ENCODE data around the gene COL23A1. TPM values are rescaled to one million over a fixed set of nuclear protein-coding genes. Genes with fewer than 3 reads are reported as not detected.

The COL23A1 gene
- total and polyA plus RNA-seq, 2 donors (not counting 1 experiment from before 2014, with no cell fraction given), result 0.20 TPM; not detected in 1

DNA sequence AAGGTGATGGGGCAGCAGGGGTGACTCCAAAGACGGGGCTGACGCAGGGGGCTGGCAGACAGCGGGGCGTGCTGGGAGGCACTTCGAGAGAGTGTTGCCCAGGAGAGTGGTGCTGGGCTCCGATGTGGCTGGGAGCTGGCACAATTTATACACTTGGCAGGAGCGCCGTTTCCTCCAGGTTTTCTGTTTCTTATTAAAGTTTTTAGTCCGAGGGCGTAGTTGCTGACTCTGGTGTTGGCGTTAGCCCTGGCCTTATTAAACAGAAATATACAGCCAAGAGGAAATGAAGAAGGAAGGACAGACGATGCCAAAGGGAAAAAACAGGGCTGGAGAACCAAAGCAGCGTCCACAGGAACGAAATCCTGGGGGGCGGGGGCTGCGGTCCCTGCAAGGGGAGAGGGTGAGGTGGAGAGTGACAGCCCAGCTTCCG is 218.0 kb downstream of the COL23A1 start:
- 74% methylated on average over 13 of the region's 17 CpGs for WGBS (ENCODE audit: insufficient coverage)
- intact Hi-C loops (cut with micrococcal nuclease), result no loop called here
- Mint-ChIP-seq H3K27ac (no peak overlapping the region), H3K4me1 (no peaks in the 10 kb centered on the region), H3K4me3 (no peak overlapping the region), H3K27me3 (peaks cover 17% of the 10 kb centered on the region), H3K9me3 (ENCODE audit: insufficient read depth) (peaks cover 3% of the 10 kb centered on the region)
- Histone ChIP-seq H3K36me3 (replicated peaks in 1 of 2; ENCODE audit: control extremely low read depth in 1 of 2, control insufficient read depth in 1 of 2, extremely low read depth in 1 of 2, insufficient read depth in 2 of 2, low read length in 1 of 2) (no peaks in the 10 kb centered on the region), H3K79me2 (ENCODE audit: control insufficient read depth, insufficient read depth, low read length) (no peaks in the 10 kb centered on the region), H3K4me3 (ENCODE audit: control extremely low read depth in 1 of 5, extremely low read depth in 1 of 5, insufficient read depth in 1 of 5, low read depth in 2 of 5, low read length in 4 of 5) (no peak overlapping the region), H3K27me3 (replicated peaks in 1 of 4; ENCODE audit: control extremely low read depth in 1 of 4, control insufficient read depth in 3 of 4, insufficient read depth in 4 of 4, low read length in 3 of 4) (peaks cover 0 to 9% (median 0%) of the 10 kb centered on the region in 4 experiments), H2AFZ (ENCODE audit: insufficient read depth, low read depth, low read length, poor library complexity, severe bottlenecking) (no peak overlapping the region), H4K20me1 (ENCODE audit: control insufficient read depth, insufficient read depth, low read length, poor library complexity, severe bottlenecking) (no peaks in the 10 kb centered on the region), H3K9me3 (ENCODE audit: control extremely low read depth in 1 of 3, control insufficient read depth in 2 of 3, insufficient read depth in 1 of 3, low read length in 2 of 3) (peaks cover 0 to 24% (median 0%) of the 10 kb centered on the region in 3 donors), H3K27ac (ENCODE audit: low read length in 2 of 2) (no peak overlapping the region), H3K9ac (ENCODE audit: low read length) (no peak overlapping the region), H3K4me1 (ENCODE audit: control insufficient read depth in 2 of 2, insufficient read depth in 2 of 2, low read length in 2 of 2) (no peaks in the 10 kb centered on the region), H3K4me2 (replicated peaks; ENCODE audit: low read depth, low read length, poor library complexity, severe bottlenecking) (no peak overlapping the region)
- ATAC-seq (ENCODE audit: low read depth) (no peak), DNase-seq (no peak)
- TF ChIP-seq, protein P1, sequence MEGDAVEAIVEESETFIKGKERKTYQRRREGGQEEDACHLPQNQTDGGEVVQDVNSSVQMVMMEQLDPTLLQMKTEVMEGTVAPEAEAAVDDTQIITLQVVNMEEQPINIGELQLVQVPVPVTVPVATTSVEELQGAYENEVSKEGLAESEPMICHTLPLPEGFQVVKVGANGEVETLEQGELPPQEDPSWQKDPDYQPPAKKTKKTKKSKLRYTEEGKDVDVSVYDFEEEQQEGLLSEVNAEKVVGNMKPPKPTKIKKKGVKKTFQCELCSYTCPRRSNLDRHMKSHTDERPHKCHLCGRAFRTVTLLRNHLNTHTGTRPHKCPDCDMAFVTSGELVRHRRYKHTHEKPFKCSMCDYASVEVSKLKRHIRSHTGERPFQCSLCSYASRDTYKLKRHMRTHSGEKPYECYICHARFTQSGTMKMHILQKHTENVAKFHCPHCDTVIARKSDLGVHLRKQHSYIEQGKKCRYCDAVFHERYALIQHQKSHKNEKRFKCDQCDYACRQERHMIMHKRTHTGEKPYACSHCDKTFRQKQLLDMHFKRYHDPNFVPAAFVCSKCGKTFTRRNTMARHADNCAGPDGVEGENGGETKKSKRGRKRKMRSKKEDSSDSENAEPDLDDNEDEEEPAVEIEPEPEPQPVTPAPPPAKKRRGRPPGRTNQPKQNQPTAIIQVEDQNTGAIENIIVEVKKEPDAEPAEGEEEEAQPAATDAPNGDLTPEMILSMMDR (IDR thresholded peaks at IDR 0.05), result no peak
- TF ChIP-seq EZH2 (IDR thresholded peaks at IDR 0.05; ENCODE audit: borderline replicate concordance, insufficient read depth, low read depth, low read length, poor library complexity, severe bottlenecking), result no peak
- ChIA-PET POLR2A (no interaction called here), CTCF (no interaction called here)

DNA sequence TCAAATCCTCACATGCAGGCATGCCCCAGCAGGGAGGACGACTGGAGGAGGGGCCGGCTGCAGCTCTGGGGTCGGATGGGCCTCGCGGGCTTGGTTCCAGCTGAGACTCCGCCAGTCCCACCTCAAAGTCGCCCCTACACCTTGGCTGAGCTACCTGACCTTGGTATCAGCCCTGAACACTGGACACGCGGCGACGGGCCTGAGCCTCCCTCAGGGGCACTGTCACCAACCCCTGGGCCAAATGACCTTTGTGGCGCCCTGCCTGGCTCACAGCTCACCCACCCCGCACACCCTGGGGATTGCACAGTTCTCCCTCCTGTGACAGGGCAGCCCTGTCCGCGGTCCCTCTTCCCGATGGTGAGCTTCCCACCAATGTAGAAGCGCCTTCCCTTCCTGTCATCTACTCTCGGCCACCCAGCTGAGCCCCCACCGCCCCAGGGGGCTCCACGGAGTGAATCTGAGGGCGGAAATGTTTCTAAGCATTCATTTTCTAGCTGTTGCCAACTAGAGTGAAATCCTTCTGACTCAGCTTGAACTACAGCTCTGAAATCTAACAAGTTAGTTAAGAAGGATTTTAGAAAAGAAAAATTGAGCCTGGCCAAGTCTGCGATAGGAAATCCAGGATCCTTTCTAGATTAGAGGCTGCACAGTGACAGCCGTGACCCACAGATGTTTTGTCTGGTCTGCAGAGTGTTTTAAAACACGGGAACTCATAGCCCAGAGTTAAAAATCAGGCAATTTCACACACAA is 218.7 kb downstream of the COL23A1 start:
- no peak overlapping the region for H3K9ac ChIP-seq (ENCODE audit: low read length)
- H3K36me3 ChIP-seq (replicated peaks in 1 of 2; ENCODE audit: control extremely low read depth in 1 of 2, control insufficient read depth in 1 of 2, extremely low read depth in 1 of 2, insufficient read depth in 2 of 2, low read length in 1 of 2), result no peaks in the 10 kb centered on the region
- ChIA-PET CTCF (no interaction called here), POLR2A (no interaction called here)
- ATAC-seq (ENCODE audit: low read depth) (no peak), DNase-seq (no peak)
- 83% methylated on average over 18 of the region's 24 CpGs for WGBS (ENCODE audit: insufficient coverage)
- intact Hi-C loops (cut with micrococcal nuclease), result no loop called here
- no peak overlapping the region for H2AFZ ChIP-seq (ENCODE audit: insufficient read depth, low read depth, low read length, poor library complexity, severe bottlenecking)
- no peaks in the 10 kb centered on the region for H3K79me2 ChIP-seq (ENCODE audit: control insufficient read depth, insufficient read depth, low read length)
- Mint-ChIP-seq H3K27ac (no peak overlapping the region), H3K4me1 (no peaks in the 10 kb centered on the region), H3K9me3 (ENCODE audit: insufficient read depth) (peaks cover 3% of the 10 kb centered on the region), H3K4me3 (no peak overlapping the region), H3K27me3 (peaks cover 19% of the 10 kb centered on the region)
- H3K9me3 ChIP-seq (ENCODE audit: control extremely low read depth in 1 of 3, control insufficient read depth in 2 of 3, insufficient read depth in 1 of 3, low read length in 2 of 3), result peaks cover 0 to 24% (median 0%) of the 10 kb centered on the region in 3 donors
- no peak overlapping the region for H3K27ac ChIP-seq (ENCODE audit: low read length in 2 of 2)
- no peak for TF ChIP-seq EZH2 (IDR thresholded peaks at IDR 0.05; ENCODE audit: borderline replicate concordance, insufficient read depth, low read depth, low read length, poor library complexity, severe bottlenecking)
- TF ChIP-seq, protein P1 (IDR thresholded peaks at IDR 0.05), result no peak
- H3K4me1 ChIP-seq (ENCODE audit: control insufficient read depth in 2 of 2, insufficient read depth in 2 of 2, low read length in 2 of 2), result no peaks in the 10 kb centered on the region
- H3K4me3 ChIP-seq (ENCODE audit: control extremely low read depth in 1 of 5, extremely low read depth in 1 of 5, insufficient read depth in 1 of 5, low read depth in 2 of 5, low read length in 4 of 5), result no peak overlapping the region
- peaks cover 0 to 4% (median 0%) of the 10 kb centered on the region in 4 experiments for H3K27me3 ChIP-seq (replicated peaks in 1 of 4; ENCODE audit: control extremely low read depth in 1 of 4, control insufficient read depth in 3 of 4, insufficient read depth in 4 of 4, low read length in 3 of 4)
- H3K4me2 ChIP-seq (replicated peaks; ENCODE audit: low read depth, low read length, poor library complexity, severe bottlenecking), result no peak overlapping the region
- no peaks in the 10 kb centered on the region for H4K20me1 ChIP-seq (ENCODE audit: control insufficient read depth, insufficient read depth, low read length, poor library complexity, severe bottlenecking)

Data from B cell (primary cell).